Amygdala (tissue), 56 donors: ENCODE measurements around the gene SH3BGRL2.
A peak's percentile ranks its signal among the peaks of the same experiment; 100 is the strongest.
"Not testable (repeated sequence)": the region's sequence is repeated elsewhere in the genome, so short reads cannot be mapped to it uniquely, and the experiment has no call there.

Experiments
- DNase-seq, 56 donors: peaks; one replicate each; lab custom pipeline; 2025; lab: John Stamatoyannopoulos, UW

SH3BGRL2 gene

GRCh38 chr6:79646561-79646960 lies 15.4 kb downstream of the SH3BGRL2 start:
- no peak for DNase-seq

- DNase-seq: no peak
Measured at GRCh38 chr6:79647741-79648140, 16.6 kb downstream of the SH3BGRL2 start.

- DNase-seq: no peak
Measured at GRCh38 chr6:79648328-79648727, 17.2 kb downstream of the SH3BGRL2 start.

- no peak for DNase-seq
Measured at GRCh38 chr6:79649016-79649415, 17.9 kb downstream of the SH3BGRL2 start.

GRCh38 chr6:79650950-79651349 lies 19.8 kb downstream of the SH3BGRL2 start:
- DNase-seq: no peak

GRCh38 chr6:79656134-79656533 lies 25.0 kb downstream of the SH3BGRL2 start:
- DNase-seq: no peak

GRCh38 chr6:79657238-79657637 lies 26.1 kb downstream of the SH3BGRL2 start:
- no peak for DNase-seq

- not testable (repeated sequence) for DNase-seq
Measured at GRCh38 chr6:79663655-79664054, 32.5 kb downstream of the SH3BGRL2 start.

- DNase-seq: no peak
Measured at GRCh38 chr6:79665725-79666551, 34.8 kb downstream of the SH3BGRL2 start.

GRCh38 chr6:79666634-79667033 lies 35.5 kb downstream of the SH3BGRL2 start:
- no peak for DNase-seq

- DNase-seq: no peak
Measured at GRCh38 chr6:79668381-79668780, 37.3 kb downstream of the SH3BGRL2 start.

- no peak for DNase-seq
Measured at GRCh38 chr6:79669766-79670165, 38.6 kb downstream of the SH3BGRL2 start.

- DNase-seq: no peak
Measured at GRCh38 chr6:79670789-79671188, 39.7 kb downstream of the SH3BGRL2 start.

- DNase-seq: peak in 1 of 56 donors; percentile 7
Measured at GRCh38 chr6:79671600-79672266, 40.6 kb downstream of the SH3BGRL2 start.

GRCh38 chr6:79672631-79673111 lies 41.5 kb downstream of the SH3BGRL2 start:
- no peak for DNase-seq

- DNase-seq: no peak
Measured at GRCh38 chr6:79673947-79674346, 42.8 kb downstream of the SH3BGRL2 start.

GRCh38 chr6:79676785-79677736 lies 45.9 kb downstream of the SH3BGRL2 start:
- no peak for DNase-seq

GRCh38 chr6:79682682-79683081 lies 51.6 kb downstream of the SH3BGRL2 start:
- DNase-seq: not testable (repeated sequence)

GRCh38 chr6:79684876-79685275 lies 53.7 kb downstream of the SH3BGRL2 start:
- DNase-seq: no peak

- no peak for DNase-seq
Measured at GRCh38 chr6:79686707-79687309, 55.7 kb downstream of the SH3BGRL2 start.
